Measurements from ENCODE around the gene ALG1. TPM values are rescaled to one million over a fixed set of nuclear protein-coding genes. Genes with fewer than 3 reads are reported as not detected.
"Not testable (repeated sequence)": the region's sequence is repeated elsewhere in the genome, so short reads cannot be mapped to it uniquely, and the experiment has no call there.

The ALG1 gene
- total and polyA plus RNA-seq, 2 experiments from 2014 or later = 20.2 to 36.4 TPM

DNA sequence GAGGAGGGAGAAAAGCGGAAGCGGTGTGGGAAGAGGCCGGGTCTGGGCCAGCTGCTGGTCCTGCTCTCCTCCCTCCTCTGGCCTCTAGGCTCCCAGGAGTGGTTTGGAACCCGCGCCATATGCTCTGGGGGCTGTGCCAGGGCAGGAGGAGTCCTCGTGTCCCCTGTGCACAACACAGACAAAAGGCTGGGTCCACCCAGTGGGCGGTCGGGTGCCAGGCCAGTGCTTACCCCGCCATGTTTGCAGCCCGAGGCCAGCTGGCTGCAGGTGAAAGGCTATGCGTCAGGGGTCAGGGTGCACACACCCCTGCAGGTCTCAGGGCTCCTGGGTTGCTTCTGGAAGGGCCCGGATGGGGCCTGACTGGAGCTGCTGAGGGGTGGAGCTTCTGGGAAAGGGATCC lies 8.8 kb downstream of the ALG1 start:
- H3K36me3 ChIP-seq (ENCODE audit: insufficient read depth); H4K20me1 ChIP-seq (replicated peaks; ENCODE audit: insufficient read depth); H2AFZ ChIP-seq; DNase-seq (ENCODE audit: low spot score); H3F3A ChIP-seq (replicated peaks; ENCODE audit: low read depth); H3K4me3 Mint-ChIP-seq; H3K79me2 ChIP-seq (replicated peaks; ENCODE audit: insufficient read depth); H3K9me2 ChIP-seq (ENCODE audit: insufficient read depth); ATAC-seq; H3K27ac ChIP-seq (ENCODE audit: low read depth); H3K4me1 Mint-ChIP-seq; H3K4me3 ChIP-seq; H3K4me1 ChIP-seq (ENCODE audit: insufficient read depth); H3K27ac Mint-ChIP-seq; H3K27me3 ChIP-seq (ENCODE audit: insufficient read depth); H3K4me2 ChIP-seq; H3K9me3 Mint-ChIP-seq: not testable (repeated sequence)
- H3K36me3 Mint-ChIP-seq (ENCODE audit: low read depth) = peaks cover 70% of the 10 kb centered on the region
- H3K27me3 Mint-ChIP-seq (ENCODE audit: insufficient read depth, low read depth, poor library complexity) = peaks cover 17% of the 10 kb centered on the region

DNA sequence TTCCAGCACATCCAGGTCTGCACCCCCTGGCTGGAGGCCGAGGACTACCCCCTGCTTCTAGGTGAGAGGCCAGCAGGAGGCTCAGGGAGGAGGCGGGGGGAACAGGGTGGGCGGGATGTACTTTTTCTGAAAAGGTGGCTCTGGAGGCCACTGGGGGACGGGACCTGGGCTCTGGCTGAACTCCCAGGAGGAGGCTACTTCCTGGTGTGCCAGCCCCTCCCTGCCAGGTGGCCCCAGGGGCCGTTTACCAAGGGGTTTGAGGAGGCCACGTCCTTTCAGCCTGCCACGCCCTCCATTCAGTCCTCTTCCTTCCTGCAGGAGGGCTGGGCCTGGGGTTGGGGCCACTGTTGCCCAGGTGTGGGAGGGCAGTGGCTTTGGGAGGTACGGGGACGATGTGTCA lies 9.4 kb downstream of the ALG1 start:
- H3F3A ChIP-seq (replicated peaks; ENCODE audit: low read depth); H3K27ac ChIP-seq (ENCODE audit: low read depth); DNase-seq (ENCODE audit: low spot score); H2AFZ ChIP-seq; H3K4me3 ChIP-seq; H4K20me1 ChIP-seq (replicated peaks; ENCODE audit: insufficient read depth); H3K4me1 Mint-ChIP-seq; H3K4me2 ChIP-seq; H3K9me2 ChIP-seq (ENCODE audit: insufficient read depth); H3K4me1 ChIP-seq (ENCODE audit: insufficient read depth); H3K36me3 ChIP-seq (ENCODE audit: insufficient read depth); H3K4me3 Mint-ChIP-seq; H3K27me3 ChIP-seq (ENCODE audit: insufficient read depth); H3K79me2 ChIP-seq (replicated peaks; ENCODE audit: insufficient read depth); H3K9me3 Mint-ChIP-seq; ATAC-seq; H3K27ac Mint-ChIP-seq: not testable (repeated sequence)
- peaks cover 18% of the 10 kb centered on the region for H3K27me3 Mint-ChIP-seq (ENCODE audit: insufficient read depth, low read depth, poor library complexity)
- H3K36me3 Mint-ChIP-seq (ENCODE audit: low read depth) = peaks cover 70% of the 10 kb centered on the region

DNA sequence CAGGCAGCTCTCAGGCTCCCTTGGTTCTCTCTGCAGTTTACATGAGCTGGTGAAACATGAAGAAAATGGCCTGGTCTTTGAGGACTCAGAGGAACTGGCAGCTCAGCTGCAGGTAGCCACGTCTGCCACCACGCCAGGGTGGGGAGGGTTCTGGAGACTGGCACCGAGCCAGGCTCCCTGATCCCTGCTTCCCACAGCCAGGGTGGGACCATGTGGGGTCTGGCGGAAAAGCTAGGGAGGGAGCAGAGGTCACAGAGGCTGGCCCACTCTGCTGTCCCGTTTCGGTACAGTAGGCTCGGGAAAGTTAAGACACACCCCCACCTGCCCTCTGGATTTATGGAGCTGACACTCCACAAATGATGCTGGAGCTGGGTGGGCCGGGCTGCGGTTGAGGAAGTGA lies 12.0 kb downstream of the ALG1 start:
- H2AFZ ChIP-seq; H3K27ac ChIP-seq (ENCODE audit: low read depth); H3K4me3 ChIP-seq; H3K4me1 ChIP-seq (ENCODE audit: insufficient read depth); DNase-seq (ENCODE audit: low spot score); H3K9me2 ChIP-seq (ENCODE audit: insufficient read depth); ATAC-seq; H3K27me3 ChIP-seq (ENCODE audit: insufficient read depth); H4K20me1 ChIP-seq (replicated peaks; ENCODE audit: insufficient read depth); H3K36me3 ChIP-seq (ENCODE audit: insufficient read depth); H3K9me3 Mint-ChIP-seq; H3K4me3 Mint-ChIP-seq; H3K79me2 ChIP-seq (replicated peaks; ENCODE audit: insufficient read depth); H3K27ac Mint-ChIP-seq; H3K4me2 ChIP-seq; H3F3A ChIP-seq (replicated peaks; ENCODE audit: low read depth); H3K4me1 Mint-ChIP-seq: not testable (repeated sequence)
- Mint-ChIP-seq H3K27me3 (ENCODE audit: insufficient read depth, low read depth, poor library complexity) (peaks cover 15% of the 10 kb centered on the region), H3K36me3 (ENCODE audit: low read depth) (peaks cover 73% of the 10 kb centered on the region)

DNA sequence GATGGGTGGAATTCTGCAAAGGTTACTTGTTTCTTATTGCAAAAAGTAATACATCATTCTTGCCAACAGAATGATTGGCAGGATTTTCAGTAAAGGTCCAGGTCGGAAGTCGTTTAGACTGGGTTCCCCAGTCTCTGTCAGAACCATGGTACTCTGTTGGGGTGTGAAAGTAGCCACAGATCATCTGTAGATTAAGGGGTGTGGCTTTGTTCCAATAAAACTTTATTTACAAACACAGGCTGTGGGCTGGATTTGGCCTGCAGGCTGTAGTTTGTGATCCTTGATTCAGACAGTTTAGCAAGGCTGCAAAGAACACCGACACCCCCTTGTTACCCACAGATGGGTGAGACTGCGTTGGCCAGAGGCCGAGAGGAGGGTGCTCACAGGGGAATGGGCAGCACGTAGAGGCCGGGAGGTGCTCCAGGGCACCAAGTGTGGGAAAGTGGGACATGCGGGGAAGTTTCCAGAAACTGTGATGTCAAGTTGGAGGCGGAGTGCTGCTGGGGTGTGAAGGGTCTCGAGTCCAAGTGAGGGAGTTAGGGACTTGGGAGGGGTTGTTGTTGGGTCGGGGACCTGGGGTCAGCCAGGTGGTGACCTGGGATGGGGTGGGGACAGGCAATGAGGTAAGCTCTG lies 12.6 kb downstream of the ALG1 start:
- not testable (repeated sequence) for H3K4me1 ChIP-seq (ENCODE audit: insufficient read depth); H3K4me1 Mint-ChIP-seq; H3K36me3 ChIP-seq (ENCODE audit: insufficient read depth); H3K79me2 ChIP-seq (replicated peaks; ENCODE audit: insufficient read depth); H2AFZ ChIP-seq; H3K4me3 ChIP-seq; DNase-seq (ENCODE audit: low spot score); ATAC-seq; H3K27me3 ChIP-seq (ENCODE audit: insufficient read depth); H3K27ac ChIP-seq (ENCODE audit: low read depth); H3F3A ChIP-seq (replicated peaks; ENCODE audit: low read depth); H3K4me2 ChIP-seq; H4K20me1 ChIP-seq (replicated peaks; ENCODE audit: insufficient read depth); H3K4me3 Mint-ChIP-seq; H3K9me2 ChIP-seq (ENCODE audit: insufficient read depth); H3K9me3 Mint-ChIP-seq
- Mint-ChIP-seq H3K36me3 (ENCODE audit: low read depth) (peaks cover 74% of the 10 kb centered on the region), H3K27ac (peak overlapping the region; percentile 63; the same call in 1 of the 2 replicates), H3K27me3 (ENCODE audit: insufficient read depth, low read depth, poor library complexity) (peaks cover 14% of the 10 kb centered on the region)

All from GM23338 (cell line).